ENCODE data around the gene GCDH. TPM values are rescaled to one million over a fixed set of nuclear protein-coding genes. Genes with fewer than 3 reads are reported as not detected.

GCDH gene
- total RNA-seq, 2 donors from 2014 or later = 21.1 to 39.2 TPM

- H3K36me3 ChIP-seq = no peaks in the 10 kb centered on the region
- H3K27ac ChIP-seq = peak overlapping the region; percentile 19
- H3K27me3 ChIP-seq = no peaks in the 10 kb centered on the region
- intact Hi-C loops (cut with DNase I) = no loop called here
- H3K4me1 ChIP-seq = no peaks in the 10 kb centered on the region
- no peak for DNase-seq
- no peak overlapping the region for H3K4me3 ChIP-seq
- H3K9me3 ChIP-seq = no peaks in the 10 kb centered on the region
- no peak for TF ChIP-seq CTCF (IDR thresholded peaks at IDR 0.05)
- H3K9ac ChIP-seq (ENCODE audit: low read depth in 2 of 2, low read length in 2 of 2) = no peak overlapping the region
Observed at GRCh38 chr19:12884627-12884925, 6.4 kb upstream of the GCDH start.

GRCh38 chr19:12884926-12885748, 5.8 kb upstream of the GCDH start:
- Histone ChIP-seq H3K4me1 (no peaks in the 10 kb centered on the region), H3K36me3 (no peaks in the 10 kb centered on the region), H3K9ac (ENCODE audit: low read depth in 2 of 2, low read length in 2 of 2) (peak overlapping the region; percentile 14 to 66), H3K4me3 (peak overlapping the region; percentile 50), H3K27ac (peak overlapping the region; percentile 19), H3K9me3 (no peaks in the 10 kb centered on the region), H3K27me3 (no peaks in the 10 kb centered on the region)
- peak; percentile 71 for TF ChIP-seq CTCF (IDR thresholded peaks at IDR 0.05)
- peak; percentile 97 for DNase-seq
- intact Hi-C loops (cut with DNase I) = loop anchor here (5.0 kb wide), 1 partner anchor 77 kb away; no protein-coding TSS in a partner anchor

- TF ChIP-seq CTCF (IDR thresholded peaks at IDR 0.05) = no peak
- Histone ChIP-seq H3K27me3 (no peaks in the 10 kb centered on the region), H3K36me3 (no peaks in the 10 kb centered on the region), H3K4me1 (no peaks in the 10 kb centered on the region), H3K9me3 (no peaks in the 10 kb centered on the region), H3K9ac (ENCODE audit: low read depth in 2 of 2, low read length in 2 of 2) (peak overlapping the region; percentile 14 to 66), H3K4me3 (peak overlapping the region; percentile 50), H3K27ac (peak overlapping the region; percentile 19)
- no peak for DNase-seq
- intact Hi-C loops (cut with DNase I) = loop anchor here (5.0 kb wide), 1 partner anchor 76 kb away; no protein-coding TSS in a partner anchor
Observed at GRCh38 chr19:12885749-12886650, 5.0 kb upstream of the GCDH start.

- DNase-seq = no peak
- no peaks in the 10 kb centered on the region for H3K9me3 ChIP-seq
- H3K27me3 ChIP-seq = no peaks in the 10 kb centered on the region
- H3K36me3 ChIP-seq = no peaks in the 10 kb centered on the region
- H3K27ac ChIP-seq = no peak overlapping the region
- H3K4me3 ChIP-seq = no peak overlapping the region
- peaks cover under 1% of the 10 kb centered on the region for H3K4me1 ChIP-seq
- intact Hi-C loops (cut with DNase I) = loop anchor here (5.0 kb wide), 1 partner anchor 76 kb away; no protein-coding TSS in a partner anchor
- H3K9ac ChIP-seq (ENCODE audit: low read depth in 2 of 2, low read length in 2 of 2) = no peak overlapping the region
- no peak for TF ChIP-seq CTCF (IDR thresholded peaks at IDR 0.05)
Observed at GRCh38 chr19:12886651-12886968, 4.3 kb upstream of the GCDH start.

GRCh38 chr19:12886969-12887747, 3.8 kb upstream of the GCDH start, which contains the start of gene KLF1:
TSS of gene KLF1 (minus strand) at chr19:12887201. CDS start at chr19:12887140, 61 bp downstream.
- no peak for DNase-seq
- H3K4me1 ChIP-seq = peaks cover 6% of the 10 kb centered on the region

More at GRCh38 chr19:12886969-12887747, 3.8 kb upstream of the GCDH start, which contains the start of gene KLF1:
- Histone ChIP-seq H3K36me3 (no peaks in the 10 kb centered on the region), H3K4me3 (peak within 1 kb of the TSS; percentile 50), H3K9ac (ENCODE audit: low read depth in 2 of 2, low read length in 2 of 2) (peak within 1 kb of the TSS; percentile 14 to 66), H3K27ac (no peak within 1 kb of the TSS), H3K27me3 (no peaks in the 10 kb centered on the region), H3K9me3 (no peaks in the 10 kb centered on the region)
- TF ChIP-seq CTCF (IDR thresholded peaks at IDR 0.05) = no peak
- intact Hi-C loops (cut with DNase I) = loop anchor here (5.0 kb wide), 1 partner anchor 75 kb away; no protein-coding TSS in a partner anchor

All from colonic mucosa (tissue), 4 donors.